IMR-90 (cell line): ENCODE data around the gene SLC4A1AP. TPM values are rescaled to one million over a fixed set of nuclear protein-coding genes. Genes with fewer than 3 reads are reported as not detected.
"Not testable (repeated sequence)": the region's sequence is repeated elsewhere in the genome, so short reads cannot be mapped to it uniquely, and the experiment has no call there.

Source experiments
- ATAC-seq: fragments of 200-7000 bp; cut with Tn5 transposase; 2 replicates; pipeline ENCODE4 v1.9.1; 2020; ENCODE audit warnings: low read depth, mild to moderate bottlenecking, moderate library complexity
- BruUV-seq: library from RNA; stranded (reverse); fragments of 400-500 nt; replicated peaks from 2 replicates; lab custom pipeline; 2021; lab: Mats Ljungman, UMichigan
- CTCF ChIA-PET: fragments of 300-600 bp; formaldehyde crosslinking; extraction: SDS; loops from one replicate; lab custom pipeline; 2021; ENCODE audit warnings: antibody characterized with exemption; lab: Yijun Ruan, JAX
- POLR2A ChIA-PET: fragments of 300-600 bp; sonication (Branson Sonifier 250); formaldehyde crosslinking; loops from one replicate; lab custom pipeline; 2022; ENCODE audit warnings: antibody characterized with exemption; ENCODE audit not compliant: unreplicated experiment; lab: Charles Lee
- DNase-seq: peaks from one replicate; pipeline ENCODE4 v3.0.0; 2013
- H2AFZ ChIP-seq: replicated peaks from 2 replicates; pipeline ENCODE3; 2013; ENCODE audit warnings: low read length, mild to moderate bottlenecking; ENCODE audit not compliant: poor library complexity
- H2AK5ac ChIP-seq: 2 replicates; pipeline ENCODE4 v1.6.1; 2013; ENCODE audit warnings: low read depth, low read length, inconsistent platforms
- H2AK9ac ChIP-seq: replicated peaks from 2 replicates; pipeline ENCODE3; 2013; ENCODE audit warnings: mild to moderate bottlenecking, low read depth, low read length, moderate library complexity; ENCODE audit not compliant: poor library complexity
- H2BK120ac ChIP-seq: 2 replicates; pipeline ENCODE4 v1.6.1; 2013; ENCODE audit warnings: low read depth, low read length, inconsistent platforms
- H2BK15ac ChIP-seq: 3 replicates; pipeline ENCODE4 v1.6.1; 2013; ENCODE audit warnings: low read depth, low read length, inconsistent platforms
- H2BK20ac ChIP-seq: 2 replicates; pipeline ENCODE4 v1.6.1; 2013; ENCODE audit warnings: low read depth, mild to moderate bottlenecking, inconsistent platforms, low read length, moderate library complexity
- H2BK5ac ChIP-seq: 2 replicates; pipeline ENCODE4 v1.6.1; 2013; ENCODE audit warnings: mild to moderate bottlenecking, low read depth, low read length, inconsistent platforms; ENCODE audit not compliant: poor library complexity, severe bottlenecking
- H3K14ac ChIP-seq: replicated peaks from 2 replicates; pipeline ENCODE4 v1.6.1; 2013; ENCODE audit warnings: low read depth, low read length, inconsistent platforms
- H3K18ac ChIP-seq: 2 replicates; pipeline ENCODE4 v1.6.1; 2013; ENCODE audit warnings: low read depth, low read length, control low read depth
- H3K23ac ChIP-seq: 2 replicates; pipeline ENCODE4 v1.6.1; 2013; ENCODE audit warnings: low read depth, low read length, inconsistent platforms
- H3K27ac ChIP-seq: 2 replicates; pipeline ENCODE4 v1.5.1; 2013; ENCODE audit warnings: mild to moderate bottlenecking, control low read depth, low read length; ENCODE audit not compliant: insufficient read depth
- H3K27me3 ChIP-seq: 2 replicates; pipeline ENCODE4 v1.6.1; 2013; ENCODE audit warnings: low read length; ENCODE audit not compliant: control insufficient read depth, insufficient read depth
- H3K36me3 ChIP-seq: 2 replicates; pipeline ENCODE4 v1.6.1; 2013; ENCODE audit warnings: low read length, mixed read lengths; ENCODE audit not compliant: control insufficient read depth, insufficient read depth
- H3K4ac ChIP-seq: 2 replicates; pipeline ENCODE4 v1.6.1; 2013; ENCODE audit warnings: low read depth, low read length, inconsistent platforms
- H3K4me1 ChIP-seq: 2 replicates; pipeline ENCODE4 v1.6.1; 2013; ENCODE audit warnings: low read length, mixed read lengths; ENCODE audit not compliant: control insufficient read depth, insufficient read depth
- H3K4me2 ChIP-seq: 2 replicates; pipeline ENCODE4 v1.6.1; 2013; ENCODE audit warnings: low read depth, mild to moderate bottlenecking, control low read depth, low read length, moderate library complexity
- H3K4me3 ChIP-seq: 2 replicates; pipeline ENCODE4 v1.5.1; 2013; ENCODE audit warnings: low read depth, mild to moderate bottlenecking, control low read depth, low read length, moderate library complexity; ENCODE audit not compliant: insufficient read depth
- H3K56ac ChIP-seq: 2 replicates; pipeline ENCODE4 v1.6.1; 2013; ENCODE audit warnings: low read length, inconsistent platforms; ENCODE audit not compliant: insufficient read depth; ENCODE audit errors: extremely low read depth
- H3K79me1 ChIP-seq, 2 experiments: 2 replicates each; pipeline ENCODE4 v1.6.1; 2013; ENCODE audit warnings: low read length in 2 of 2, inconsistent platforms in 1 of 2, low read depth in 1 of 2
- H3K9ac ChIP-seq: 2 replicates; pipeline ENCODE4 v1.6.1; 2013; ENCODE audit warnings: low read depth, low read length, control low read depth
- H3K9me1 ChIP-seq: 2 replicates; pipeline ENCODE4 v1.6.1; 2013; ENCODE audit warnings: low read length, inconsistent platforms; ENCODE audit not compliant: insufficient read depth
- H3K9me3 ChIP-seq: 2 replicates; pipeline ENCODE4 v1.6.1; 2013; ENCODE audit warnings: low read length; ENCODE audit not compliant: control insufficient read depth, insufficient read depth
- H4K20me1 ChIP-seq: 2 replicates; pipeline ENCODE4 v1.6.1; 2013; ENCODE audit warnings: low read length, inconsistent platforms; ENCODE audit not compliant: insufficient read depth
- H4K5ac ChIP-seq: 2 replicates; pipeline ENCODE4 v1.6.1; 2013; ENCODE audit warnings: mild to moderate bottlenecking, low read depth, low read length, control low read depth
- H4K8ac ChIP-seq, 2 experiments: 2 replicates each; pipeline ENCODE4 v1.6.1; 2013; ENCODE audit warnings: low read depth in 2 of 2, low read length in 2 of 2, control low read depth in 1 of 2, inconsistent platforms in 1 of 2
- H4K91ac ChIP-seq: 2 replicates; pipeline ENCODE4 v1.6.1; 2013; ENCODE audit warnings: low read depth, low read length, inconsistent platforms; ENCODE audit not compliant: insufficient read depth
- BHLHE40 ChIP-seq: fragments of 150-350 bp; IDR thresholded peaks from 2 replicates; pipeline ENCODE4 v1.6.1; 2016; ENCODE audit warnings: mild to moderate bottlenecking, low read depth, low read length
- FOS ChIP-seq: fragments of 150-350 bp; IDR thresholded peaks from 2 replicates; pipeline ENCODE4 v1.6.1; 2016; ENCODE audit warnings: low read depth, low read length
- WGBS, 2 experiments: methylation state at CpG; one replicate each; pipeline versions ENCODE4 v1.1.5 to v1.1.7; 2013; ENCODE audit warnings: missing lambda C conversion rate in 2 of 2; ENCODE audit not compliant: insufficient read length in 1 of 2; ENCODE audit errors: extremely low coverage in 2 of 2; 5-methylcytosine and 5-hydroxymethylcytosine counted together
- dilution Hi-C: fragments of 300-500 bp; cut with HindIII; formaldehyde crosslinking; loops from one replicate; pipeline ENCODE4 v1.14.3; 2018; ENCODE audit warnings: low sequenced_read_pairs; ENCODE audit not compliant: unreplicated experiment
- in situ Hi-C: fragments of 300-500 bp; cut with MboI; formaldehyde crosslinking; loops from 3 replicates; pipeline ENCODE4 v1.14.3; 2019; ENCODE audit warnings: low sequenced_read_pairs, inconsistent platforms, mixed read lengths
- intact Hi-C: fragments of 100-400 bp; cut with micrococcal nuclease; formaldehyde crosslinking; loops from 2 replicates; pipeline ENCODE4 v1.10.0; 2022
- polyA plus RNA-seq, 3 experiments: library from polyadenylated mRNA; depleted of rRNA; stranded (reverse); fragments of >200 nt; gene quantifications; 2 replicates each; pipeline ENCODE4 v1.2.3, GENCODE V29; 2012; ENCODE audit warnings: low replicate concordance in 1 of 3
- total RNA-seq: library from RNA; depleted of rRNA; stranded (reverse); fragments of >200 nt; gene quantifications from 2 replicates; pipeline ENCODE4 v1.2.3, GENCODE V29; 2012

The SLC4A1AP gene
- total and polyA plus RNA-seq, 2 of the 4 experiments (the other 2 are of a cell fraction): 11.7 to 13.6 TPM

DNA sequence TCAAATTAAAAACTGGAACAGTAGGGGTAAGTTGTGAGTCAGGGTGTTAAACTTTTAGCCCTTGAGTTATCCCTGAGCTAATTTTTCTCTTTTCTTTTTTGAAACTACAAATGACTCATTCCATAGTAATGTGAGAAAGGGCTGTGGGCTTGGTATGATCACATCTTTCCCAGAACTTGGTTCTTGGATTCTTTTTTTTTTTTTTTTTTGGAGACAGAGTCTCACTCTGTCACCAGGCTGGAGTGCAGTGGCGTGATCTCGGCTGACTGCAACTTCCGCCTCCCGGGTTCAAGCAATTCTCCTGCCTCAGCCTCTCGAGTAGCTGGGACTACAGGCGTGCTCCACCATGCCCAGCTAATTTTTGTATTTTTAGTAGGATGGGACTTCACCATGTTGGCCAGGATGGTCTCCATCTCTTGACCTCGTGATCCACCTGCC, 18.7 kb downstream of the SLC4A1AP start:
- H4K8ac ChIP-seq: peak overlapping the region in 1 of 2 experiments; percentile 36; a peak in 1 of 4 replicates
- intact Hi-C loops: loop anchor here (5.0 kb wide), 1 partner anchor 275 kb away; the partner anchor contains the start of gene PPM1G
- H4K20me1 ChIP-seq, H3K27me3 ChIP-seq, H3K9me3 ChIP-seq, H4K91ac ChIP-seq, H2AK9ac ChIP-seq, in situ Hi-C loops, H3K23ac ChIP-seq, H3K9ac ChIP-seq, H2AK5ac ChIP-seq, H3K79me1 ChIP-seq, BruUV-seq, H2BK20ac ChIP-seq, H3K4me3 ChIP-seq, H3K14ac ChIP-seq, POLR2A ChIA-PET, H4K5ac ChIP-seq, dilution Hi-C loops, H3K56ac ChIP-seq, H3K9me1 ChIP-seq, H2AFZ ChIP-seq, H2BK15ac ChIP-seq: not testable (repeated sequence)
- TF ChIP-seq BHLHE40 (peak; percentile 17; the same call in 1 of the 2 replicates), FOS (peak; percentile 65)
- H3K36me3 ChIP-seq: peaks cover 28% of the 10 kb centered on the region
- H2BK5ac ChIP-seq: peak overlapping the region; percentile 63
- H3K27ac ChIP-seq: peak overlapping the region; percentile 87
- 0 out of 2 replicates have a peak overlapping the region, but pooled peaks have one; percentile 46 for H3K4ac ChIP-seq
- peak overlapping the region; percentile 71 for H2BK120ac ChIP-seq
- DNase-seq: peak; percentile 91
- peak overlapping the region; percentile 43; the same call in 1 of the 2 replicates for H3K4me2 ChIP-seq
- 0 out of 2 replicates have a peak overlapping the region, but pooled peaks have one; percentile 64 for H3K18ac ChIP-seq
- ATAC-seq: peak; percentile 75
- no CpG with 5 or more reads among the region's 7 CpGs for WGBS, 2 experiments
- CTCF ChIA-PET: interaction anchor here (0.7 to 2.0 kb wide), 7 partner anchors 10 to 338 kb away, joined by 3 to 11 read pairs (median 4); partner anchors contain the start of genes CCDC121 and GPN1
- peaks cover 10% of the 10 kb centered on the region for H3K4me1 ChIP-seq
